GM12873 (cell line): ENCODE data around the gene VAV2.

Experiments
- TF ChIP-seq, protein P1 (sequence below): IDR thresholded peaks from 2 replicates; pipeline ENCODE4 v1.5.1; 2012; ENCODE audit warnings: low read depth, mild to moderate bottlenecking, moderate library complexity, low read length, control low read depth; ENCODE audit not compliant: insufficient read depth; ENCODE audit errors: missing control alignments

VAV2 gene

DNA sequence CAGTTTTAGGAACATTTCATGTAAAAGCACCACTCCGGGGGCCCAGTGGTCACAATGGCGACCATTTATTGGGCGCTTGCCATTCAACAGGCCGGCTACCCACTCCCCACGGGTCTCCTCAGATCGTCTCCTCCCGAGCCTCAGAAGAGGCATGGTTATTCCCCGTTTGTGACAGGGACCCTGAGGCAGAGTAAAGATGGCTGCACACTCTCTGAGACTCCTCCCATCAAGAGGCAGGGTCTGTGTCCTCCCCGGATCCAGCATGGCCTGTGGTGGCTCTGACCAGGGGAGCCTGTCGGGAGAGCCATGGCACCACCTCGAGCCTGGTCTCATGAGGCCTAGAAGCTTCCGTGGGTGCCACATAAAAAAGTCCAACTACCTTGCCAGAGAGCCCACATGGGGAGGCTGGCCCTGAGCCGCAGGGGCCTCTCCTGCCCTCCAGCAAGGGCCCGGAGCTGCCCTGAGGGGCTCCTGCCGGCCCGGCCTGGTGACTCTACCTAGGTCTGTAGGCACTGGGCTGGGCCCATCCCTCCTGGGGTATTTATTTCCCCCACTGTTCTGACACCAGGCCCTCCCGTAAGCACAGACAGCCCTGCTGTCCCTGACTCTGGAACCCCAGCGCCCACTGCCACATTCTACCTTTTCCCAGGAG is 90.8 kb downstream of the VAV2 start:
- TF ChIP-seq, protein P1, sequence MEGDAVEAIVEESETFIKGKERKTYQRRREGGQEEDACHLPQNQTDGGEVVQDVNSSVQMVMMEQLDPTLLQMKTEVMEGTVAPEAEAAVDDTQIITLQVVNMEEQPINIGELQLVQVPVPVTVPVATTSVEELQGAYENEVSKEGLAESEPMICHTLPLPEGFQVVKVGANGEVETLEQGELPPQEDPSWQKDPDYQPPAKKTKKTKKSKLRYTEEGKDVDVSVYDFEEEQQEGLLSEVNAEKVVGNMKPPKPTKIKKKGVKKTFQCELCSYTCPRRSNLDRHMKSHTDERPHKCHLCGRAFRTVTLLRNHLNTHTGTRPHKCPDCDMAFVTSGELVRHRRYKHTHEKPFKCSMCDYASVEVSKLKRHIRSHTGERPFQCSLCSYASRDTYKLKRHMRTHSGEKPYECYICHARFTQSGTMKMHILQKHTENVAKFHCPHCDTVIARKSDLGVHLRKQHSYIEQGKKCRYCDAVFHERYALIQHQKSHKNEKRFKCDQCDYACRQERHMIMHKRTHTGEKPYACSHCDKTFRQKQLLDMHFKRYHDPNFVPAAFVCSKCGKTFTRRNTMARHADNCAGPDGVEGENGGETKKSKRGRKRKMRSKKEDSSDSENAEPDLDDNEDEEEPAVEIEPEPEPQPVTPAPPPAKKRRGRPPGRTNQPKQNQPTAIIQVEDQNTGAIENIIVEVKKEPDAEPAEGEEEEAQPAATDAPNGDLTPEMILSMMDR = no peak

DNA sequence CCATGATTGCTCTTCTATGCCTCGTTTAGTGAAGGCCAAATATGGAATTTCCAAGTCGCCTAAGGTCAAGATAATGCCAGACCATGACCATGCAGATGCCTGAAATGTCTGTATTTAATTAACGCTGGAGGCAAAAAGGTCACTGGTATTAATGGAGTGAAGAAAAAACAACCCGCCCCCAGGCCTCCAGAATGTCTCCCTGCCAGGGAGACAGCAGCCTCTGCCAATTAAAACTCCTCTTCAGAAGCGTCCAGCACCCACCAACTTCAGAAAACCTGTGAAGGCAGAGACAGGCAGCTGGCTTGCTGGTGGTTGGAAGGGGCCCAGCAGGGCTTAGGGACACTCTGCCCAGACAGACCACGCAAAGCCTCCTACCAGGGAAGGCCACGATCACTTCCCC is 94.4 kb downstream of the VAV2 start:
- TF ChIP-seq, protein P1 = no peak

DNA sequence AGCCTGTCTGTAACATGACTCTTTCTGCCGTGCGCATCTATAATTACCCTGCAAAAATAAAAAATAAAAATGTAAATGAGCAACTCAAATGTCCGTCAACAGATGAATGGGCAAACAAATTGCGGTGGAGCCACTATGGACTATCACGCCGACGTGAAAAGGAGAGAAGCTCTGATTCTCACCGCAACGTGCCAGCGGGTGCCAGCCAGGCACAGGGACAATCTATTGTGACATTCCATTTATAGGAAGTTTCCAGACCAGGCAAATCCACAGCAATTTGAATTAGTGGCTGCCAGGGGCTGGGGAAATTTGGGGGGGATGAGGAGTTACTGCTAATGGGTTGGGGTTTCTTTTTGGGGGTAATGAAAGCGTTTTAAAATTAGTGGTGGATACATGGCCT is 96.8 kb downstream of the VAV2 start:
- TF ChIP-seq, protein P1 = no peak

DNA sequence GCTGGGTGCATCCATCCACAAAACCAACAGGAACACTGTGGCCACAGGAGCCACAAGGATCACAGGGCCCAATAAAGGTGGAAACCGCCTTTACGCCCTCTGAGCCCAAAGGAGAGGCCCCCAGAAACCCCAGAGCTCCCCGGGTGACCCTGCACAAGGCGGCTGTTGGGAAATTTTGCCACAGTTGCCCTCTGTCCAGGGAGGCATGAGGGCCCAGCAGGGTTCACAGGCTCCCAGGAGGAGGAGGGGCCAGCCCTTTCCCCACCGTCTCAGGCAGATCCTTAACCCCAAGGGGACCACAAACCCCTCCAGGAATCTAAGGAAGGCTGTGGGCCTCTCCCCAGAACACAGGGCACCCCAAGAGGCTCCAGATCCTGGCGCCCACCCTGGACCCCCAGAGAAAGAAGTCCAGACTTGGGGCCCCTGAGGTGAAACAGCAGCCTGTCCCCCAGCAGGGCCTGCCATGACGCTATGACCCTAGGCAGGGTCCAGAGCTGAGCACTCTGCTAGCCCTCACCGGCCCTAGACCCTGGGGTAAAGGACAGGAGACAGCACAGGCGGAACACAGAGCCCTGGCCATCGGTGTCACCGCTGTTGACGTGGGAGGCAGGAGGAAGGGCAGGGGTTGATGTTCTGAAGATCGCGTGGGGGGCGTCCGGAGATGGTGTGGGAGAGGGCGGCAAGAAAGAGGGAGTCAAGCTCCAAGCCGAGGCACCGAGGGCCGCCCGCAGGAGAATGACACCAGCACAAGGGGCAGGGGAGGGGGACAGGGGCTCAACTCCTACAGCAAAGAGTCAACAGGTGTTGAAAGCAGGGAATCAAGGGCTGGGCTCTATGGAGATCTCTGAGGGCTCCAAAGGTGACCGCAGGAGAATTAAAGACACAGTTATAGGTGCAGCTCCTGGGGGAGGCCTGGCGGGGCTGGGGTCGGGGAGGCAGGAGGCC is 97.5 kb downstream of the VAV2 start:
- TF ChIP-seq, protein P1 = no peak

DNA sequence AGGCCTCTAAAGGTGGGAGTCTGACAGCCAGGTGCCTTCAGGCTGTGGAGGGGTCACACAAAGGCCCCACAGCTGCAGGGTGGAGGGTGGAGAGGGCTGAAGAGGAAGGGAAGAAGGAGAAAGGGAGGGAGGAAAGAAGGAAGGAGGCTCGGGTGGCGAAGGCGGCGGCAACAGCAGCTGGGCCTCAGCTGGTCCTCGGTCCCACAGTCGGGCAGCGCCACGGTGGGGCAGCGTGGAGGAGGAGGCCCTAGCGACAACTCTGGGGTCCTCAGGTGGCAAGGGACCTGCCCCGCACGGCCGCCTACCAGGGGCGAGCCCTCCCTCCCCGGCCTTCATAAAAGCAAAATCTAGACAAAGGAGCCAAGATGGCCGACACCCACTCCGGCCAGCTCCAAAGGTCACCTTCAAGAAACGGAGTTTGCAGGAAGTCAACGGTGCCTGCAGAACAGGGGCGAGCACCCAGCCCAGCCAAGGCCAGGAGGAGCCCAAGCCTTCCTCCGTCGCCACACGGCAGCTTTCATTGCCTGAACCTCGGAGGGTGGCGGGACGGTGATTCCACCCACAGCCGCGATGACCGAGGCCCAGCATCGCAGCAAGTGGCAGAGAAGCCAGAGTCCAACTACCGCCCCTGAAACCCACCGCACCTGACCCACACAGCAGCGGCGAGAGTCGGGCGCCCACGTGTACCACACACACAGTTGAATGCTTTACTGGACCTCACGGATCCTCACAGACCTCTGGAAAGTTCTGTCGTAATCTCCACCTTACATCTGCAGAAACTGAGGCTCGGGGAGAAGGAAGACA is 98.7 kb downstream of the VAV2 start:
- TF ChIP-seq, protein P1 = no peak

DNA sequence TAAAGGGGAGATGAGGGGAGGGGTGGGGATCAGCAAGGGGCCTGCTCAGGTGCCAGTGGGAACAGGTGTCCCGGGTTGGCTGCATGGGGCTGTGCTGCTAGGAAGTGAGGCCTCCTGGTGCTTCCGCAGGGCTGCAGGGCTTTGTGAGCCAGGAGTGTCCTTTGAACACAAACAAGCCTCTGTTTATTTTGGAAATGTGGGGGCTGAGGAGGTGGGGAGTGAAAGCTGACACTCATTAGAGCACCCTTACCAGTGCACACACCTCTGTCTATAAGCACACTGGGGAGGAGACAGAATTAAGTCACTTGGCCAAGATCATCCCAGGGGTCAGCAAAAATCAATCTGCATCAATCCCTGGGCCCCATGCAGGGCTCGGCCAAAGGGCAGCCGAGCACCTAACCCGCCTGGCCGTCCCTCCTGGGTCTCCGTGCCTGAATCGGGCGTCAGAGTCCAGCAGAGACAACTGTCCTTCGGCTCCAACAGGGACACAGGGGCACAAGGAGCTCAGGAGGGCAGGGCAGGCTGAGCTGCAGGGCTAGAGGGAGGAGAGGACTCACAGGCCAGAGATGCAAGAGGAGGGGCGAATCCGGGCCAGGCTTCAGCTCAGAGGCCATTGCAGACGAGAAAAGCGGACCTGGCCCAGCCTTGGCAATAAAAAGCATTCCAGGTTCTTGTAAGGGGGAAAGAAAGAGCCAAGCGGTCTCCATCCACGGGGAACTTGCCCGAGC is 99.8 kb downstream of the VAV2 start:
- TF ChIP-seq, protein P1 = no peak
